ENCODE data around the gene SPINK4. TPM values are rescaled to one million over a fixed set of nuclear protein-coding genes. Genes with fewer than 3 reads are reported as not detected.

The SPINK4 gene
- total RNA-seq, 2 donors from 2014 or later: not detected

DNA sequence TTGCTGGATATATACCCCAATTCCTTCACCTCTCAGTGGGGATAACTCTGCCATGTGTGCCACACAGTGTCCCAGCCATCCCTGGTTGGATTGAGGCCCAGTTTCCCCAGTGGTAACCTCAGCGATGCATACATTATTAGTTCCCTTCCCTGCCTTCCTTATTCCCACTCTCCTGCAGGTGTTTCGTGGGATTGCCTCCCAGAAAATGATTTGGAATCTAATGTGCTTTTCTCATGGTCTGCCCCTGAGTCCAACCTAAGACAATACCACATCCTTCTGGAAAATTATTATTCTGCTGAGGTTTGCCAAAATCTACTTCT is 8.4 kb upstream of the SPINK4 start:
- H3K27me3 ChIP-seq (replicated peaks; ENCODE audit: insufficient read depth): no peaks in the 10 kb centered on the region
- TF ChIP-seq, protein P1, sequence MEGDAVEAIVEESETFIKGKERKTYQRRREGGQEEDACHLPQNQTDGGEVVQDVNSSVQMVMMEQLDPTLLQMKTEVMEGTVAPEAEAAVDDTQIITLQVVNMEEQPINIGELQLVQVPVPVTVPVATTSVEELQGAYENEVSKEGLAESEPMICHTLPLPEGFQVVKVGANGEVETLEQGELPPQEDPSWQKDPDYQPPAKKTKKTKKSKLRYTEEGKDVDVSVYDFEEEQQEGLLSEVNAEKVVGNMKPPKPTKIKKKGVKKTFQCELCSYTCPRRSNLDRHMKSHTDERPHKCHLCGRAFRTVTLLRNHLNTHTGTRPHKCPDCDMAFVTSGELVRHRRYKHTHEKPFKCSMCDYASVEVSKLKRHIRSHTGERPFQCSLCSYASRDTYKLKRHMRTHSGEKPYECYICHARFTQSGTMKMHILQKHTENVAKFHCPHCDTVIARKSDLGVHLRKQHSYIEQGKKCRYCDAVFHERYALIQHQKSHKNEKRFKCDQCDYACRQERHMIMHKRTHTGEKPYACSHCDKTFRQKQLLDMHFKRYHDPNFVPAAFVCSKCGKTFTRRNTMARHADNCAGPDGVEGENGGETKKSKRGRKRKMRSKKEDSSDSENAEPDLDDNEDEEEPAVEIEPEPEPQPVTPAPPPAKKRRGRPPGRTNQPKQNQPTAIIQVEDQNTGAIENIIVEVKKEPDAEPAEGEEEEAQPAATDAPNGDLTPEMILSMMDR (IDR thresholded peaks at IDR 0.05): peak in 1 of 4 experiments; percentile 26
- no peak for TF ChIP-seq POLR2A (IDR thresholded peaks at IDR 0.05)
- H3K4me3 ChIP-seq: no peak overlapping the region
- WGBS: 83% methylated on average over 2 of the region's 2 CpGs
- no peaks in the 10 kb centered on the region for H3K9me3 ChIP-seq
- peaks cover 9% of the 10 kb centered on the region for H3K4me1 ChIP-seq (replicated peaks)
- intact Hi-C loops (cut with DNase I): no loop called here
- no peak overlapping the region for H3K27ac ChIP-seq
- no peak for DNase-seq (ENCODE audit: low spot score)
- no peaks in the 10 kb centered on the region for H3K36me3 ChIP-seq

GRCh38 chr9:33232815-33233214 is 7.2 kb upstream of the SPINK4 start:
- intact Hi-C loops (cut with DNase I): no loop called here
- 92% methylated on average over 6 of the region's 6 CpGs for WGBS
- TF ChIP-seq POLR2AphosphoS5 (IDR thresholded peaks at IDR 0.05) (no peak), POLR2A (IDR thresholded peaks at IDR 0.05) (no peak)
- TF ChIP-seq, protein P1 (IDR thresholded peaks at IDR 0.05): no peak
- no peaks in the 10 kb centered on the region for H3K27me3 ChIP-seq (replicated peaks; ENCODE audit: insufficient read depth)
- no peak for DNase-seq (ENCODE audit: low spot score)
- H3K36me3 ChIP-seq: no peaks in the 10 kb centered on the region
- H3K27ac ChIP-seq: no peak overlapping the region
- H3K4me3 ChIP-seq: no peak overlapping the region
- H3K4me1 ChIP-seq (replicated peaks): peaks cover 9% of the 10 kb centered on the region
- no peaks in the 10 kb centered on the region for H3K9me3 ChIP-seq

DNA sequence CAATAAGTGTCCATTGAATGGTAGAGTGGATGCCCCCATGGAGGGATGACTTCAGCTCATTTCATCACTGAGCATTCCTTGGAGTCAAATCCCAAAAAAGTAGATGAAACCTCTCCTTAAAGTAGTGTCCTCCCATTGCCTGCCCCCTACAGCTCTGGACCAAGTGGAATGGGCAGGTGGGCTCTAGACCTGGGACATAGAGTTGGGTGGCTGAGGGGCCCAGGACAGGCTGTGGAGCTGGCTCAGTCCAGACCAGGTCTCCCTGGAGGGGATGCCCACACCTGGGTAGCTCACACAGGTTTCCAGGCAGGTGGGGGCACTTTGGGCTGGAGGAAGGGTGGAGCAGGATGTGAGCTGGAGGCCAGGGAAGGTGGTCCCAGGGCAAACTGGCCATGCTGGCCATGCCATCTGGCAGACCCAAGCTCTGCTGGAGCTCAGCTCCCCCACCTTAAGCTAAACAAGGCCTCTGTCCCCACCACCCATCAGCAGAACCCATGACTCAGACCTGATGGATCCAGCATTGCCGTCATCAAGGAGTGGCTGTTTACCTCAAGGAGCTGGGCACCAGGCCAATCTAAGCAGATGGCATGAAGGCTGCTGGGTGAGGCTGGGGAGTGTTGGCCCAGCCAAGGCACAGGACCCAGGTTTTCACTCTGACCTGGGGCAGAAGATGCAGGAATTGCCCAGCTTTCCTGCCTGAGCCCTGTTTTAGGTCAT is 6.2 kb upstream of the SPINK4 start:
- TF ChIP-seq POLR2A (IDR thresholded peaks at IDR 0.05): peak; percentile 74
- TF ChIP-seq POLR2AphosphoS5 (IDR thresholded peaks at IDR 0.05): peak; percentile 96
- TF ChIP-seq, protein P1 (IDR thresholded peaks at IDR 0.05): no peak
- H3K4me3 ChIP-seq: no peak overlapping the region
- no peaks in the 10 kb centered on the region for H3K36me3 ChIP-seq
- peaks cover 9% of the 10 kb centered on the region for H3K4me1 ChIP-seq (replicated peaks)
- intact Hi-C loops (cut with DNase I): no loop called here
- WGBS: 25% methylated on average over 1 of the region's 1 CpG
- peak overlapping the region; percentile 63 to 79 for H3K27ac ChIP-seq
- no peaks in the 10 kb centered on the region for H3K9me3 ChIP-seq
- peak; percentile 95 for DNase-seq (ENCODE audit: low spot score)
- no peaks in the 10 kb centered on the region for H3K27me3 ChIP-seq (replicated peaks; ENCODE audit: insufficient read depth)

GRCh38 chr9:33234511-33235467 is 5.2 kb upstream of the SPINK4 start:
- no peak for TF ChIP-seq POLR2AphosphoS5 (IDR thresholded peaks at IDR 0.05)
- no peaks in the 10 kb centered on the region for H3K9me3 ChIP-seq
- no peak for DNase-seq (ENCODE audit: low spot score)
- H3K4me1 ChIP-seq (replicated peaks): peaks cover 9% of the 10 kb centered on the region
- peak overlapping the region; percentile 63 to 79 for H3K27ac ChIP-seq
- H3K4me3 ChIP-seq: no peak overlapping the region
- H3K27me3 ChIP-seq (replicated peaks; ENCODE audit: insufficient read depth): no peaks in the 10 kb centered on the region
- H3K36me3 ChIP-seq: no peaks in the 10 kb centered on the region
- 72% methylated on average over 9 of the region's 9 CpGs for WGBS
- intact Hi-C loops (cut with DNase I): no loop called here

DNA sequence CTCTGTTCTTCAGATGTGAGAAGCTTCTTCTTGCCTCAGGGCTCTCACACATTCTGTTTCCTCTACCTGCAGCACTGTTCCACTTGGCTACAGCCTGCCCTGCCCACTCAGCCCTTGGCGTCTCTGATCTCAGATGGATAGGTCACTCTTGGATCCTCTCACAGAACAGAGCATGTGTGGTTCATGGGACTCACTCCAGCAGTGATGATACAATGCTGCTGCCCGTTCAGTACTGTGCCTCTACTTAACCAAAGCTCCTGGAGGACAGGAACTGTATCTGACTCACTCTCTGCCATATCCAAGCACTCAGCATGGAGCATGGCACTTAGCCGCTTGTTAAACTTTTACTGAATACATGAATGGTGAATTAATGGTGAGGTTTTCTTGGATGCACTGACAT is 3.4 kb upstream of the SPINK4 start:
- intact Hi-C loops (cut with DNase I): no loop called here
- H3K27ac ChIP-seq: no peak overlapping the region
- no peaks in the 10 kb centered on the region for H3K36me3 ChIP-seq
- H3K27me3 ChIP-seq (replicated peaks; ENCODE audit: insufficient read depth): no peaks in the 10 kb centered on the region
- no peaks in the 10 kb centered on the region for H3K9me3 ChIP-seq
- 75% methylated on average over 3 of the region's 3 CpGs for WGBS
- DNase-seq (ENCODE audit: low spot score): no peak
- peaks cover 9% of the 10 kb centered on the region for H3K4me1 ChIP-seq (replicated peaks)
- no peak overlapping the region for H3K4me3 ChIP-seq
- TF ChIP-seq POLR2A (IDR thresholded peaks at IDR 0.05) (no peak), POLR2AphosphoS5 (IDR thresholded peaks at IDR 0.05) (no peak)
- TF ChIP-seq, protein P1 (IDR thresholded peaks at IDR 0.05): no peak
